Measurements from ENCODE around the gene NUDT2.
A peak's percentile ranks its signal among the peaks of the same experiment; 100 is the strongest.

The NUDT2 gene

DNA sequence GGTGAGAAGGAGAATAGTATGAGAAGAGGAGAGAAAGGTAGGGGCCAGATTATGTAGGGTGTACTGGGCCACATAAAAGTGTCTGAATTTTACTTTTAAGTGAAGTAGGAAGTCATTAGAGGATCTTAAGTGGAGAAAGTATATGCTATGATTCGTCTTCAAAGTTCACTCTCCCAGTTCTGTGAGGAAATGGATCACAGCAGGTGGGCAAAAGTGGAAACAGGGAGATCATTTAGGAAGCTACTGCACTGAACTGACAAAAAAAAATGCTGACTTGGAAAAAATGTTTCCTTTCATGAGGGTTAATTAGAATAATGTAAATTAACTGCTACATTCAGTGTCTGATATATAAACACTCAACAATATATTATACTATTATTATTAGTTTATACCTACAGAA is 2.7 kb upstream of the NUDT2 start:
- TF ChIP-seq, protein P1, sequence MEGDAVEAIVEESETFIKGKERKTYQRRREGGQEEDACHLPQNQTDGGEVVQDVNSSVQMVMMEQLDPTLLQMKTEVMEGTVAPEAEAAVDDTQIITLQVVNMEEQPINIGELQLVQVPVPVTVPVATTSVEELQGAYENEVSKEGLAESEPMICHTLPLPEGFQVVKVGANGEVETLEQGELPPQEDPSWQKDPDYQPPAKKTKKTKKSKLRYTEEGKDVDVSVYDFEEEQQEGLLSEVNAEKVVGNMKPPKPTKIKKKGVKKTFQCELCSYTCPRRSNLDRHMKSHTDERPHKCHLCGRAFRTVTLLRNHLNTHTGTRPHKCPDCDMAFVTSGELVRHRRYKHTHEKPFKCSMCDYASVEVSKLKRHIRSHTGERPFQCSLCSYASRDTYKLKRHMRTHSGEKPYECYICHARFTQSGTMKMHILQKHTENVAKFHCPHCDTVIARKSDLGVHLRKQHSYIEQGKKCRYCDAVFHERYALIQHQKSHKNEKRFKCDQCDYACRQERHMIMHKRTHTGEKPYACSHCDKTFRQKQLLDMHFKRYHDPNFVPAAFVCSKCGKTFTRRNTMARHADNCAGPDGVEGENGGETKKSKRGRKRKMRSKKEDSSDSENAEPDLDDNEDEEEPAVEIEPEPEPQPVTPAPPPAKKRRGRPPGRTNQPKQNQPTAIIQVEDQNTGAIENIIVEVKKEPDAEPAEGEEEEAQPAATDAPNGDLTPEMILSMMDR (conservative IDR thresholded peaks at IDR 0.05; ENCODE audit: low read depth): no peak
- no peak for DNase-seq (ENCODE audit: low spot score)
- POLR2A ChIA-PET (ENCODE audit: low non-redundant PET): no interaction called here
- CTCF ChIA-PET: no interaction called here
- no peak overlapping the region for H3K27ac ChIP-seq

GRCh38 chr9:34328500-34328986 is 826 bp upstream of the NUDT2 start:
- POLR2A ChIA-PET (ENCODE audit: low non-redundant PET): interaction anchor here (0.5 kb wide), 1 partner anchor 28 kb away, joined by 3 read pairs; no protein-coding TSS in a partner anchor
- CTCF ChIA-PET: no interaction called here
- DNase-seq (ENCODE audit: low spot score): peak; percentile 39
- H3K27ac ChIP-seq: peak overlapping the region; percentile 93
- TF ChIP-seq, protein P1 (conservative IDR thresholded peaks at IDR 0.05; ENCODE audit: low read depth): no peak

DNA sequence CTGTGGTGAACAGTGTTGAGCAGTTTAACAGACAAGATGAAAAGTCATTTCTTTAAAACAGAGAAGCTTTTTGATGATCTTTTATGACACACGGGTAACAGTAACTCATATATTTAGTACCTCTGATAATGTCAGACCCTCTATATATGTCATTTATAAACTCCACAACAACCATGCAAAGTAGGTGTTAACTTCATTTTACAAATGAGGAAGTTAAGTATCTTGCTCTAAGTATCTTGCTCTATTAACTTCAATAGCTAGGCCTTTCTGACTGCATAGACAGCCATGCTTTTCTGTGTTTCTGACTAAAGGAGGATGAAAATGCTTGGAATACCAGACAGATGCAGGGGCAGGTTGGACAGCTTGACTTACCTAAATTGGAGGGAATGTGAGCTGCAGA is 1.8 kb downstream of the NUDT2 start:
- POLR2A ChIA-PET (ENCODE audit: low non-redundant PET): interaction anchor here (1.2 kb wide), 1 partner anchor 46 kb away, joined by 4 read pairs; the partner anchor contains the start of gene MYORG
- no peak overlapping the region for H3K27ac ChIP-seq
- TF ChIP-seq, protein P1 (conservative IDR thresholded peaks at IDR 0.05; ENCODE audit: low read depth): no peak
- CTCF ChIA-PET: interaction anchor here (0.5 to 6.1 kb wide), 2 partner anchors 47 to 302 kb away, joined by 3 to 54 read pairs; partner anchors contain the start of gene MYORG
- no peak for DNase-seq (ENCODE audit: low spot score)

GRCh38 chr9:34332076-34332964 is 3.0 kb downstream of the NUDT2 start:
- TF ChIP-seq, protein P1 (conservative IDR thresholded peaks at IDR 0.05; ENCODE audit: low read depth): peak; percentile 88
- ChIA-PET POLR2A (ENCODE audit: low non-redundant PET) (no interaction called here), CTCF (interaction anchor here (0.7 to 6.1 kb wide), 5 partner anchors 12 to 259 kb away, joined by 3 to 54 read pairs (median 5); partner anchors contain the start of gene MYORG)
- no peak overlapping the region for H3K27ac ChIP-seq
- DNase-seq (ENCODE audit: low spot score): peak; percentile 38

- no peak overlapping the region for H3K27ac ChIP-seq
- CTCF ChIA-PET: interaction anchor here (6.1 kb wide), 1 partner anchor 45 kb away, joined by 54 read pairs; the partner anchor contains the start of gene MYORG
- DNase-seq (ENCODE audit: low spot score): no peak
- TF ChIP-seq, protein P1 (conservative IDR thresholded peaks at IDR 0.05; ENCODE audit: low read depth): no peak
- POLR2A ChIA-PET (ENCODE audit: low non-redundant PET): interaction anchor here (0.7 to 1.3 kb wide), 2 partner anchors 43 to 48 kb away, joined by 3 read pairs; partner anchors contain the start of gene MYORG
Measured at GRCh38 chr9:34333836-34334235, 4.5 kb downstream of the NUDT2 start.

DNA sequence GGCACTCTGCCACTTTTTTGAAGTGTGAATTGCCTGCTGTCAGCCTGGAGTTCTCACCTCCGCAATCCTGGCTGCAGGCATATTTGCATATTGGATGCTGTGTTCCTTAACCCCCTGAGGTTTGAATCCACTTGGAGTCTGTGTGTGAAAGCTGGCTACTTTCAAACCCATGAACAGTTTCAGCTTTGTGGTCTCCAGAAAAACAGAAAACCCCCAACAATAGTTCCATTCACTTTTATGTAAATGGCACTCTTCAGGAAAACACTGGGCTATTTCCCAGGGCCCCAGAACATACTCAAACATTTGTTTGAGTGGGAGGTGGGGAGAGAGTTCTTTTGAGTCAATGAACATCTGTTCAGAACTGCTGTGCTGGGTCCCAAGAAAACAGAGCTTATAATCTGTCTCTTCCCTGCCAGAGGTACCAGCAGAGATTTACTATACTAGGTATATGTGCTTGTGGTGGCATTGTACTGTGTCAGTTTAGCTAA is 5.0 kb downstream of the NUDT2 start:
- ChIA-PET POLR2A (ENCODE audit: low non-redundant PET) (interaction anchor here (1.3 kb wide), 1 partner anchor 42 kb away, joined by 3 read pairs; the partner anchor contains the start of gene MYORG), CTCF (interaction anchor here (6.1 kb wide), 1 partner anchor 44 kb away, joined by 54 read pairs; the partner anchor contains the start of gene MYORG)
- DNase-seq (ENCODE audit: low spot score): no peak
- TF ChIP-seq, protein P1 (conservative IDR thresholded peaks at IDR 0.05; ENCODE audit: low read depth): no peak
- H3K27ac ChIP-seq: no peak overlapping the region
